22Rv1 (cell line): Measurements from ENCODE around the gene OR8D2.

Source experiments
- H3K27ac ChIP-seq: fragments of 450-650 bp; 2 replicates; pipeline ENCODE4 v1.5.1; 2017
- CTCF ChIP-seq: fragments of 450-650 bp; IDR thresholded peaks from 2 replicates; pipeline ENCODE4 v1.5.1; 2017; ENCODE audit warnings: mild to moderate bottlenecking
- ZFX ChIP-seq: fragments of 450-650 bp; IDR thresholded peaks from 2 replicates; pipeline ENCODE4 v1.6.1; 2017; ENCODE audit warnings: antibody characterized with exemption, borderline replicate concordance

The OR8D2 gene

GRCh38 chr11:124320097-124320496 is at the start of gene OR8D2:
OR8D2 (minus strand) TSS chr11:124320197; CDS start chr11:124320197, 0 bp downstream.
- H3K27ac ChIP-seq = no peak within 1 kb of the TSS
- no peak for TF ChIP-seq CTCF
- TF ChIP-seq ZFX = no peak

GRCh38 chr11:124359566-124359965 is 39.6 kb upstream of the OR8D2 start:
- TF ChIP-seq ZFX (no peak), CTCF (no peak)
- no peak overlapping the region for H3K27ac ChIP-seq

GRCh38 chr11:124346311-124346955 is 26.4 kb upstream of the OR8D2 start:
- H3K27ac ChIP-seq = no peak overlapping the region
- TF ChIP-seq ZFX = no peak
- TF ChIP-seq CTCF = no peak

GRCh38 chr11:124344346-124344745 is 24.3 kb upstream of the OR8D2 start:
- no peak for TF ChIP-seq CTCF
- TF ChIP-seq ZFX = no peak
- no peak overlapping the region for H3K27ac ChIP-seq

- H3K27ac ChIP-seq = no peak overlapping the region
- TF ChIP-seq ZFX (no peak), CTCF (no peak)
These were observed 20.1 kb upstream of the OR8D2 start for GRCh38 chr11:124340142-124340447.

GRCh38 chr11:124339396-124340141 is 19.6 kb upstream of the OR8D2 start:
- no peak overlapping the region for H3K27ac ChIP-seq
- TF ChIP-seq CTCF (no peak), ZFX (no peak)

GRCh38 chr11:124331873-124332272 is 11.9 kb upstream of the OR8D2 start:
- H3K27ac ChIP-seq = no peak overlapping the region
- TF ChIP-seq CTCF (no peak), ZFX (no peak)
